GM19239 (cell line): ENCODE results near the gene VSIG1.

Source experiments
- DNase-seq: peaks from one replicate; pipeline ENCODE4 v3.0.0; 2011; ENCODE audit warnings: low spot score; ENCODE audit not compliant: insufficient read length
- FAIRE-seq: peaks from 2 replicates; lab custom pipeline; 2011; peaks lifted over from hg19 to GRCh38; lab: Jason Lieb, UNC

VSIG1 gene

DNA sequence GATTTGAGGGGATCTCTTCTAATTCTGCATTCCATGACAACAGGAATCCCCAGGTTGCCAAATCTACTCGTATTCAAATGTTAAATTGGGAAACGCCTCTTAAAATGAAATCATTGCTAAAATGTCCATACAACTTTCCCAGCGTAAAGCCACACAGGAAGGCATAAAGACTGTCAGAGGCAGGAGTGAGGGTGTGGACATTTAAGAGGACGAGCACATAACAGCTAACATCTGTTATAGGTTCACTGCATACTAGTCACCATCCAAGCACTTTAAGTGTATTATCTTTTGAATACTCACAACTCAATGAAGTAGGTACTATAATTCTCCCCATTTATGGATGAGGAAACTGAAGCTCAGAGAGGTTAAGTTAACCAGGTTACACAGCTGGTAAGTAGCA lies 82.3 kb downstream of the VSIG1 start:
- DNase-seq = no peak
- FAIRE-seq = no peak
